Caco-2 (cell line): Measurements from ENCODE around the gene TM7SF3. TPM values are rescaled to one million over a fixed set of nuclear protein-coding genes. Genes with fewer than 3 reads are reported as not detected.

Experiments
- BruUV-seq: library from RNA; stranded (reverse); fragments of 400-500 nt; replicated peaks from 2 replicates; lab custom pipeline; 2021; lab: Mats Ljungman, UMichigan
- CTCF ChIA-PET: fragments of 300-600 bp; sonication (Branson Sonifier 250); formaldehyde crosslinking; loops from one replicate; lab custom pipeline; 2022; ENCODE audit warnings: antibody characterized with exemption; lab: Charles Lee
- POLR2A ChIA-PET: fragments of 300-600 bp; sonication (Branson Sonifier 250); formaldehyde crosslinking; loops from one replicate; lab custom pipeline; 2022; ENCODE audit warnings: antibody characterized with exemption; lab: Charles Lee
- DNase-seq, 2 experiments: peaks; one replicate each; pipeline versions ENCODE4 v3.0.0 to v3.0.0-alpha.2; 2020 to 2022
- H3K27me3 ChIP-seq: replicated peaks from 2 replicates; pipeline ENCODE4 v1.6.0; 2011; ENCODE audit warnings: low read length; ENCODE audit not compliant: control insufficient read depth, insufficient read depth
- H3K36me3 ChIP-seq: 2 replicates; pipeline ENCODE4 v1.5.1; 2011; ENCODE audit warnings: low read length; ENCODE audit not compliant: control insufficient read depth, insufficient read depth
- H3K4me1 ChIP-seq: fragments of 250-450 bp; sonication (Bioruptor Pico); 2 replicates; pipeline ENCODE4 v1.5.1; 2020; ENCODE audit warnings: mild to moderate bottlenecking
- H3K4me3 ChIP-seq: 2 replicates; pipeline ENCODE4 v1.5.1; 2011; ENCODE audit warnings: low read depth, mild to moderate bottlenecking, control low read depth, low read length
- H3K9me3 ChIP-seq: fragments of 250-450 bp; sonication (Bioruptor Pico); 2 replicates; pipeline ENCODE4 v1.5.1; 2020; ENCODE audit warnings: mild to moderate bottlenecking, moderate library complexity
- H3K27ac Mint-ChIP-seq: one replicate; pipeline ENCODE4 v1.8.0; 2022; ENCODE audit warnings: mixed read lengths; ENCODE audit not compliant: unreplicated experiment
- H3K27me3 Mint-ChIP-seq: one replicate; pipeline ENCODE4 v1.8.0; 2022; ENCODE audit warnings: mixed read lengths; ENCODE audit not compliant: insufficient read depth, unreplicated experiment
- H3K36me3 Mint-ChIP-seq: one replicate; pipeline ENCODE4 v1.8.0; 2022; ENCODE audit warnings: mild to moderate bottlenecking, mixed read lengths; ENCODE audit not compliant: insufficient read depth, unreplicated experiment
- H3K4me1 Mint-ChIP-seq: one replicate; pipeline ENCODE4 v1.8.0; 2022; ENCODE audit warnings: low read depth, mixed read lengths; ENCODE audit not compliant: unreplicated experiment
- H3K4me3 Mint-ChIP-seq: one replicate; pipeline ENCODE4 v1.8.0; 2022; ENCODE audit warnings: mild to moderate bottlenecking, moderate library complexity, mixed read lengths; ENCODE audit not compliant: unreplicated experiment
- H3K9me3 Mint-ChIP-seq: one replicate; pipeline ENCODE4 v1.8.0; 2022; ENCODE audit warnings: mixed read lengths; ENCODE audit not compliant: unreplicated experiment
- intact Hi-C: fragments of 100-400 bp; cut with micrococcal nuclease; formaldehyde crosslinking; loops from one replicate; pipeline ENCODE4 v1.10.0; 2022; ENCODE audit not compliant: unreplicated experiment
- total RNA-seq: library from RNA; stranded (reverse); gene quantifications from 2 replicates; pipeline ENCODE4 v1.2.3, GENCODE V29; 2022
- TF ChIP-seq, protein P1 (sequence below), 2 experiments: fragments of 200-600 bp in 1 of 2; IDR thresholded peaks; 1 replicate in 1 of 2; 2 replicates in 1 of 2; pipeline versions ENCODE4 v1.5.1 to v1.8.0; 2011 to 2022; ENCODE audit warnings: antibody characterized with exemption in 1 of 2, control low read depth in 1 of 2, inconsistent platforms in 1 of 2, low read depth in 1 of 2, low read length in 1 of 2, mild to moderate bottlenecking in 1 of 2, moderate library complexity in 1 of 2; ENCODE audit not compliant: insufficient read depth in 1 of 2, severe bottlenecking in 1 of 2, unreplicated experiment in 1 of 2

TM7SF3 gene
- total RNA-seq, 1 experiment from 2014 or later: 83.0 TPM

DNA sequence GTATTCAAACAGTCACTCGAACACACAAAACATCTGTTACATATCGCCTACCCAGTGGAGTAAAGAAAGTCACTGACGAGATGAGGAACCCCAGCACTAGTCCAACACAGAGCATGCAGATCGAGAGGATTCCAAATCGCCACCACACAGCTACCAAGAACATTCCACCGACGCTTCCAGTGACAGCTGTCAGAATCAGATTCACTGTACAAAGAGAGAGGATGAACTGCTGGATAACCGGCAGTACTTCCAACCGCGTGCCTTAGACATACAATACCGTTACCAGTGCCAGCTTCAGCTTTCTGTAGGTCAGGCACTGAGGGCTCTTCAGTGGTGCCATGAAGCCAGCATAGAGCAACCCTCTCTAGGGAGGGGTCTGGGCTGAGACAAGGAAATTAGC, 34.5 kb downstream of the TM7SF3 start:
- Histone ChIP-seq H3K4me1 (no peaks in the 10 kb centered on the region), H3K9me3 (no peaks in the 10 kb centered on the region), H3K4me3 (no peak overlapping the region), H3K36me3 (no peaks in the 10 kb centered on the region; the same call in 1 of the 2 replicates), H3K27me3 (no peaks in the 10 kb centered on the region)
- no peaks in the 10 kb centered on the region for H3K27me3 Mint-ChIP-seq
- BruUV-seq: no TSS peak
- H3K36me3 Mint-ChIP-seq: peaks cover 21% of the 10 kb centered on the region
- POLR2A ChIA-PET: interaction anchor here (0.6 kb wide), 1 partner anchor 15 kb away, joined by 3 read pairs; no protein-coding TSS in a partner anchor
- TF ChIP-seq, protein P1, sequence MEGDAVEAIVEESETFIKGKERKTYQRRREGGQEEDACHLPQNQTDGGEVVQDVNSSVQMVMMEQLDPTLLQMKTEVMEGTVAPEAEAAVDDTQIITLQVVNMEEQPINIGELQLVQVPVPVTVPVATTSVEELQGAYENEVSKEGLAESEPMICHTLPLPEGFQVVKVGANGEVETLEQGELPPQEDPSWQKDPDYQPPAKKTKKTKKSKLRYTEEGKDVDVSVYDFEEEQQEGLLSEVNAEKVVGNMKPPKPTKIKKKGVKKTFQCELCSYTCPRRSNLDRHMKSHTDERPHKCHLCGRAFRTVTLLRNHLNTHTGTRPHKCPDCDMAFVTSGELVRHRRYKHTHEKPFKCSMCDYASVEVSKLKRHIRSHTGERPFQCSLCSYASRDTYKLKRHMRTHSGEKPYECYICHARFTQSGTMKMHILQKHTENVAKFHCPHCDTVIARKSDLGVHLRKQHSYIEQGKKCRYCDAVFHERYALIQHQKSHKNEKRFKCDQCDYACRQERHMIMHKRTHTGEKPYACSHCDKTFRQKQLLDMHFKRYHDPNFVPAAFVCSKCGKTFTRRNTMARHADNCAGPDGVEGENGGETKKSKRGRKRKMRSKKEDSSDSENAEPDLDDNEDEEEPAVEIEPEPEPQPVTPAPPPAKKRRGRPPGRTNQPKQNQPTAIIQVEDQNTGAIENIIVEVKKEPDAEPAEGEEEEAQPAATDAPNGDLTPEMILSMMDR (IDR thresholded peaks at IDR 0.05; ENCODE audit: insufficient read depth in 1 of 2, low read depth in 1 of 2, low read length in 1 of 2, severe bottlenecking in 1 of 2, unreplicated experiment in 1 of 2): no peak
- no peak overlapping the region for H3K4me3 Mint-ChIP-seq
- CTCF ChIA-PET: no interaction called here
- H3K27ac Mint-ChIP-seq: no peak overlapping the region
- DNase-seq: no peak
- peaks cover 6% of the 10 kb centered on the region for H3K4me1 Mint-ChIP-seq
- intact Hi-C loops: no loop called here
- H3K9me3 Mint-ChIP-seq: no peaks in the 10 kb centered on the region

GRCh38 chr12:26978801-26979200, 35.4 kb downstream of the TM7SF3 start:
- Histone ChIP-seq H3K4me3 (no peak overlapping the region), H3K27me3 (no peaks in the 10 kb centered on the region), H3K4me1 (no peaks in the 10 kb centered on the region), H3K36me3 (no peaks in the 10 kb centered on the region; the same call in 1 of the 2 replicates), H3K9me3 (no peaks in the 10 kb centered on the region)
- BruUV-seq: no TSS peak
- DNase-seq: no peak
- Mint-ChIP-seq H3K36me3 (peaks cover 22% of the 10 kb centered on the region), H3K4me3 (no peak overlapping the region), H3K9me3 (no peaks in the 10 kb centered on the region), H3K4me1 (peaks cover 6% of the 10 kb centered on the region), H3K27ac (no peak overlapping the region), H3K27me3 (no peaks in the 10 kb centered on the region)
- TF ChIP-seq, protein P1 (IDR thresholded peaks at IDR 0.05; ENCODE audit: insufficient read depth in 1 of 2, low read depth in 1 of 2, low read length in 1 of 2, severe bottlenecking in 1 of 2, unreplicated experiment in 1 of 2): no peak
- CTCF ChIA-PET: interaction anchor here (0.6 to 0.7 kb wide), 2 partner anchors 35 to 61 kb away, joined by 4 to 5 read pairs; no protein-coding TSS in a partner anchor
- POLR2A ChIA-PET: no interaction called here
- intact Hi-C loops: no loop called here

- no peaks in the 10 kb centered on the region for H3K9me3 ChIP-seq
- H3K36me3 ChIP-seq: no peaks in the 10 kb centered on the region; the same call in 1 of the 2 replicates
- DNase-seq: no peak
- no peaks in the 10 kb centered on the region for H3K27me3 Mint-ChIP-seq
- H3K36me3 Mint-ChIP-seq: peaks cover 27% of the 10 kb centered on the region
- H3K9me3 Mint-ChIP-seq: no peaks in the 10 kb centered on the region
- TF ChIP-seq, protein P1 (IDR thresholded peaks at IDR 0.05; ENCODE audit: insufficient read depth in 1 of 2, low read depth in 1 of 2, low read length in 1 of 2, severe bottlenecking in 1 of 2, unreplicated experiment in 1 of 2): no peak
- intact Hi-C loops: no loop called here
- no TSS peak for BruUV-seq
- CTCF ChIA-PET: interaction anchor here (0.6 kb wide), 1 partner anchor 37 kb away, joined by 4 read pairs; no protein-coding TSS in a partner anchor
- no peaks in the 10 kb centered on the region for H3K27me3 ChIP-seq
- POLR2A ChIA-PET: no interaction called here
- H3K4me3 ChIP-seq: no peak overlapping the region
- no peak overlapping the region for H3K27ac Mint-ChIP-seq
- no peaks in the 10 kb centered on the region for H3K4me1 ChIP-seq
- H3K4me1 Mint-ChIP-seq: no peaks in the 10 kb centered on the region
- H3K4me3 Mint-ChIP-seq: no peak overlapping the region
Measured at GRCh38 chr12:26976687-26977086, 37.5 kb downstream of the TM7SF3 start.
